HCT116 (cell line): ENCODE measurements around the gene CTAGE8. TPM values are rescaled to one million over a fixed set of nuclear protein-coding genes. Genes with fewer than 3 reads are reported as not detected.
"Not testable (repeated sequence)": the region's sequence is repeated elsewhere in the genome, so short reads cannot be mapped to it uniquely, and the experiment has no call there.

Experiments used
- ATAC-seq: fragments of 200-7000 bp; cut with Tn5 transposase; 2 replicates; pipeline ENCODE4 v1.9.1; 2020; ENCODE audit warnings: mild to moderate bottlenecking, moderate library complexity
- BruUV-seq: library from RNA; stranded (reverse); fragments of 400-500 nt; replicated peaks from 2 replicates; lab custom pipeline; 2021; lab: Mats Ljungman, UMichigan
- CTCF ChIA-PET: fragments of 300-600 bp; sonication (Branson Sonifier 250); formaldehyde crosslinking; loops from one replicate; lab custom pipeline; 2021; ENCODE audit warnings: antibody characterized with exemption; lab: Charles Lee
- POLR2A ChIA-PET: fragments of 300-600, 350-600 bp; sonication (Branson Sonifier 250); formaldehyde crosslinking; loops from one replicate; lab custom pipeline; 2021; ENCODE audit warnings: antibody characterized with exemption; lab: Charles Lee
- RAD21 ChIA-PET, 2 experiments: fragments of 300-600 bp; sonication (Branson Sonifier 250); formaldehyde crosslinking; loops; one replicate each; lab custom pipeline; 2023; ENCODE audit warnings: low total read pairs in 2 of 2; ENCODE audit not compliant: uncharacterized antibody in 2 of 2, unreplicated experiment in 2 of 2, low non-redundant PET in 1 of 2; lab: Charles Lee
- DNase-seq: peaks from one replicate; pipeline ENCODE4 v3.0.0-alpha.2; 2010; ENCODE audit warnings: low read depth, low spot score
- H2AFZ ChIP-seq: fragments of 200-600 bp; shearing (Covaris generic), sonication (generic); 2 replicates; pipeline ENCODE4 v1.6.1; 2017; ENCODE audit warnings: low read depth, mixed run types, mixed read lengths, antibody characterized with exemption, low read length; ENCODE audit not compliant: poor library complexity, severe bottlenecking
- H3K27ac ChIP-seq: 2 replicates; pipeline ENCODE4 v1.5.1; 2012; ENCODE audit warnings: low read depth, low read length
- H3K27me3 ChIP-seq: fragments of 200-600 bp; sonication (generic); 2 replicates; pipeline ENCODE4 v1.6.1; 2016; ENCODE audit warnings: mixed run types, low read length, mixed read lengths; ENCODE audit not compliant: insufficient read depth
- H3K36me3 ChIP-seq, 2 experiments: fragments of 200-500 bp in 1 of 2; fragments of 200-600 bp in 1 of 2; sonication (Bioruptor generic) in 1 of 2; sonication (generic) in 1 of 2; 2 replicates each; pipeline versions ENCODE4 v1.5.1 to v1.6.1; 2014 to 2016; ENCODE audit warnings: low read length in 2 of 2, inconsistent platforms in 1 of 2, mixed read lengths in 1 of 2, mixed run types in 1 of 2; ENCODE audit not compliant: insufficient read depth in 2 of 2, control insufficient read depth in 1 of 2
- H3K4me1 ChIP-seq, 2 experiments: fragments of 200-600 bp in 1 of 2; sonication (generic) in 1 of 2; 2 replicates each; pipeline versions ENCODE4 v1.5.1 to v1.6.1; 2012 to 2017; ENCODE audit warnings: low read length in 2 of 2, inconsistent platforms in 1 of 2, mild to moderate bottlenecking in 1 of 2, mixed read lengths in 1 of 2, mixed run types in 1 of 2, moderate library complexity in 1 of 2; ENCODE audit not compliant: insufficient read depth in 2 of 2, control insufficient read depth in 1 of 2
- H3K4me2 ChIP-seq: fragments of 200-600 bp; sonication (generic); 2 replicates; pipeline ENCODE4 v1.6.1; 2017; ENCODE audit warnings: mixed run types, low read length, mixed read lengths
- H3K4me3 ChIP-seq, 2 experiments: fragments of 200-600 bp in 1 of 2; sonication (generic) in 1 of 2; replicated peaks in 1 of 2; 2 replicates each; pipeline ENCODE4 v1.5.1; 2011 to 2016; ENCODE audit warnings: low read length in 2 of 2, control low read depth in 1 of 2, low read depth in 1 of 2, mild to moderate bottlenecking in 1 of 2, mixed read lengths in 1 of 2, mixed run types in 1 of 2
- H3K79me2 ChIP-seq: fragments of 200-600 bp; sonication (generic); 2 replicates; pipeline ENCODE4 v1.6.1; 2017; ENCODE audit warnings: mild to moderate bottlenecking, mixed run types, low read length, moderate library complexity, mixed read lengths; ENCODE audit not compliant: insufficient read depth
- H3K9ac ChIP-seq: fragments of 200-600 bp; sonication (generic); 2 replicates; pipeline ENCODE4 v1.6.1; 2016; ENCODE audit warnings: low read length, mixed read lengths
- H3K9me2 ChIP-seq: fragments of 200-600 bp; sonication (generic), shearing (Covaris generic); 2 replicates; pipeline ENCODE4 v1.6.1; 2017; ENCODE audit warnings: mixed run types, mild to moderate bottlenecking, moderate library complexity; ENCODE audit not compliant: insufficient read depth
- H3K9me3 ChIP-seq, 2 experiments: fragments of 200-500 bp in 1 of 2; fragments of 200-600 bp in 1 of 2; sonication (Bioruptor generic) in 1 of 2; sonication (generic) in 1 of 2; 2 replicates each; pipeline ENCODE4 v1.6.1; 2014 to 2017; ENCODE audit warnings: low read length in 2 of 2, mixed read lengths in 2 of 2, inconsistent platforms in 1 of 2, low read depth in 1 of 2, mild to moderate bottlenecking in 1 of 2, mixed run types in 1 of 2, moderate library complexity in 1 of 2; ENCODE audit not compliant: control insufficient read depth in 1 of 2, insufficient read depth in 1 of 2
- H4K20me1 ChIP-seq: fragments of 200-600 bp; sonication (generic), shearing (Covaris generic); 2 replicates; pipeline ENCODE4 v1.6.1; 2017; ENCODE audit warnings: mixed run types, mild to moderate bottlenecking, moderate library complexity; ENCODE audit not compliant: insufficient read depth
- intact Hi-C: fragments of 100-400 bp; cut with micrococcal nuclease; formaldehyde crosslinking; loops from 2 replicates; pipeline ENCODE4 v1.10.0; 2022
- total RNA-seq: library from RNA; stranded (reverse); gene quantifications from one replicate; pipeline ENCODE4 v1.2.1, GENCODE V29; 2021; ENCODE audit not compliant: unreplicated experiment

Gene CTAGE8
- total RNA-seq, 1 experiment from 2014 or later, result 6.1 TPM

DNA sequence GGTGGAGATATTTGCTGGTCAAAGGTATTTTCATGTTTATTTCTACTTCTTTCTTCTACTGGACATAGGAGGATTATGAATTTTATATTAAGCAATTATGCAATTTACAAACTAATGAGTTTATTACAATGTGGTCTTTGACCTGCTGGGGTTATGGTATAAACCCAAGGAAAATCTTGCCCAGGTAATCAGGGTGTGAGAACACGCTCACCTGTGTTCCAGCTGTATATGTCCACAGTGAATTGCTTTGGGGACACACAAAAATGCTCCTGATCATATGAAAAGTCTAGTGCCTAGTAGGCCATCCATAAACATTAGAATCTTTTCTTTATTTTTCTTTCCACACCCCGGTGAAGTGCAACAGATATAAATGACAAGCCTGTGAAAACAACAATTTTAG lies 29.7 kb downstream of the CTAGE8 start, which contains the start of gene OR2A42:
TSS of gene OR2A42 (minus strand) at position 241 of the 400 bp plus-strand sequence. CDS start 6,762 bp downstream, outside the sequence.
- intact Hi-C loops, BruUV-seq, H3K4me1 ChIP-seq, H3K9me2 ChIP-seq, RAD21 ChIA-PET, H3K9ac ChIP-seq, CTCF ChIA-PET, H3K36me3 ChIP-seq, H4K20me1 ChIP-seq, POLR2A ChIA-PET, DNase-seq, H3K4me3 ChIP-seq, H3K9me3 ChIP-seq, H2AFZ ChIP-seq, H3K4me2 ChIP-seq, H3K27me3 ChIP-seq, ATAC-seq, H3K79me2 ChIP-seq, H3K27ac ChIP-seq: not testable (repeated sequence)

DNA sequence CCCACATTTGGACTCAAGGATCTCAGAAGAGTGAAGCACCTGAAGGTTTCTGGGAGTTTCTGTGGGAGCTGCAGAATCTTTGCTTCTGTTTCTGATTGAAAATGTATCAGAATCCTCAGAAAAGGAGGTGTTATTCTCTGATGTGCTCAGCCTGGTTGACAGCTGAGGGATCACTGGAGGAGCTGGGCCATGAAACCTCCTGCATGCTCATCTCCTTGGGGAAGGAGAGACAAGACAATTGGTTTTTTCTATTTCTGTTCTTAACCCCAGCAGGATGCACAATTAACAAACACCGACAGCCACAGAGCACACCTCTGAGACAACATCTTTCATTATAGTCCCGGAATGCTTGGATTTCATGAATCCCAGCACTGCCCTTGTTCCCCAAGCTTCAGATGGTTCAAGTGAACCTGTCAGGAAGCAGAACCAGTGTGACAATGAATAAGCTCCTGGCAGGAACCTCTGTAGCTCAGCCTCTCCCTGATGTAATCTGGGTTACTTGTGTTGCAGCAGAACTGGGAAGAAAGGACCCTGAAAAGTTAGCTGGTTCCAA lies 30.5 kb downstream of the CTAGE8 start:
- H3K4me2 ChIP-seq, intact Hi-C loops, H3K79me2 ChIP-seq, H3K27me3 ChIP-seq, H3K36me3 ChIP-seq, DNase-seq, H4K20me1 ChIP-seq, H3K4me1 ChIP-seq, H2AFZ ChIP-seq, H3K4me3 ChIP-seq, H3K9ac ChIP-seq, BruUV-seq, RAD21 ChIA-PET, CTCF ChIA-PET, H3K27ac ChIP-seq, H3K9me2 ChIP-seq, POLR2A ChIA-PET, ATAC-seq, H3K9me3 ChIP-seq: not testable (repeated sequence)

DNA sequence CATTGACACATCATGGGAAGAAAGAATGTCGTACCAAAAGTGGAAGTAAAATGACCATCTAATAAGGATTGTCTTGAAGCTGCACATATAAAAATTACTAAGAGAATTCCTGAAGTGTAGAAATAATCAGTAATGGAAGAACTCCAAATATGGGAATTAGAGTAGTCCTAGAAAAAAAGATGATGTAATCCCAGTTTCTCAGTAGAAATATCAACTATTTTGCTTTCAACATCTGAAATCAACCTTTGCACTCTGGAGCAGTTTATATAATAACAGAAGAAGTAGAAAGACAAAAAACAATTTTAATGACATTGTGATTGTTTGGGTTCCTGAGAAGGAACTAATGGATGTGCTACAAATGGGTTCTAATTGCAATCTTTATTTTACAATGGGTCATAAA lies 36.0 kb downstream of the CTAGE8 start:
- H3K27ac ChIP-seq, H3K4me1 ChIP-seq, H3K27me3 ChIP-seq, H3K4me2 ChIP-seq, RAD21 ChIA-PET, H4K20me1 ChIP-seq, H3K36me3 ChIP-seq, POLR2A ChIA-PET, CTCF ChIA-PET, H3K9me2 ChIP-seq, DNase-seq, H3K4me3 ChIP-seq, H2AFZ ChIP-seq, H3K9me3 ChIP-seq, BruUV-seq, H3K79me2 ChIP-seq, ATAC-seq, intact Hi-C loops, H3K9ac ChIP-seq: not testable (repeated sequence)

DNA sequence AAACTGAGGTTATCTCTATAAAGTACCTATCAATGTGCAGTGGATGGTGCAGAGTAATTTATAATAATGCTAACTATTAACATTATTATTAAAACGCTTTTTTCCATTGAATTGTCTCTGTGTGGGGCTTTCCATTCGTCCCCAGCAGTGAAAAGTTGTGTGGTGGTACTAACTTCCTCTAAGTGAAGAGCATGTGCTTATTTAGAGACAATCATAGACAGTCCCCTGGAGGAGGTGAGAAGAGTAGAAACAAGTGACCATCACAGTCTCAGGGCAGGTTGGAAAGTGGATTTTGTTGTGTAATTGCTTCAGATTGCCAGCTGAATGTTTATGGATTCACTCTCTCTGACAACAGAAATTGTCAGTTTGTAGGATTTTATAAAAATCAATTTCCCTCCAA lies 38.1 kb downstream of the CTAGE8 start:
- CTCF ChIA-PET, RAD21 ChIA-PET, H3K9me2 ChIP-seq, H3K4me2 ChIP-seq, ATAC-seq, DNase-seq, BruUV-seq, H3K9ac ChIP-seq, H3K79me2 ChIP-seq, H3K27ac ChIP-seq, POLR2A ChIA-PET, H3K4me1 ChIP-seq, H3K36me3 ChIP-seq, H3K4me3 ChIP-seq, H2AFZ ChIP-seq, H4K20me1 ChIP-seq, intact Hi-C loops, H3K9me3 ChIP-seq, H3K27me3 ChIP-seq: not testable (repeated sequence)
